ENCODE measurements around the gene IFI44L. TPM values are rescaled to one million over a fixed set of nuclear protein-coding genes. Genes with fewer than 3 reads are reported as not detected.

Gene IFI44L
- 17.3 TPM for total RNA-seq

GRCh38 chr1:78619803-78620579 is at the start of gene IFI44L:
IFI44L (plus strand) TSS chr1:78620448; CDS start chr1:78627916, 7,468 bp downstream.

DNA sequence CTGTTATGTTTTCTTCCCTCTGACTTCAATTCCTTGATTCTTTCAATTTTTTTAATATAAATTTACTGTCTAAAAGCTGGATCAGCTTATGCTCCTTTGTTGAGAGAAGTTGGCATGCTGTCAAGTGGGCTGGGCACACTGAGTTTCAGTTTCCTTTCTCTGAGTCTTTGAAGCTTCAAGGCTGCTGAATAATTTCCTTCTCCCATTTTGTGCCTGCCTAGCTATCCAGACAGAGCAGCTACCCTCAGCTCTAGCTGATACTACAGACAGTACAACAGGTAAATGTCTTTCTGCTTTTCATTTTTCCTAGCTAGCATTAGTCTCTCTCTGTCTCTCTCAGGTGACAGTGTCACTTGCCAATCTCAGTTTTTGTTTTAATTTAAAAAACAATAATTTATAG is 29.4 kb downstream of the IFI44L start, which contains the start of gene IFI44:
Gene IFI44, plus strand, starts transcription at position 204 of the 400 bp plus-strand sequence. CDS start 365 bp downstream, outside the sequence.

Other genes with a start within 250 kb of the IFI44L start
- gene PTGFR, start 129.5 kb upstream of the IFI44L start, total RNA-seq: 4.6 TPM
- gene IFI44, start 29.4 kb downstream of the IFI44L start, total RNA-seq: 35.1 TPM